GM12875 (cell line): ENCODE measurements around the gene STIL.
"Not testable (repeated sequence)": the region's sequence is repeated elsewhere in the genome, so short reads cannot be mapped to it uniquely, and the experiment has no call there.

Source experiments
- H3K4me3 ChIP-seq: one replicate; pipeline ENCODE4 v1.5.1; 2011; ENCODE audit warnings: low read depth, low read length, control low read depth
- CTCF ChIP-seq: IDR thresholded peaks from 2 replicates; pipeline ENCODE4 v1.5.1; 2011; ENCODE audit warnings: low read depth, mild to moderate bottlenecking, control low read depth, inconsistent platforms, low read length, moderate library complexity, borderline replicate concordance; ENCODE audit not compliant: insufficient read depth

Gene STIL

GRCh38 chr1:47210666-47211065 is 103.3 kb downstream of the STIL start:
- H3K4me3 ChIP-seq = no peak overlapping the region
- TF ChIP-seq CTCF = no peak

GRCh38 chr1:47209725-47210325 is 104.1 kb downstream of the STIL start:
- no peak overlapping the region for H3K4me3 ChIP-seq

GRCh38 chr1:47209091-47209490 is 104.9 kb downstream of the STIL start:
- TF ChIP-seq CTCF = no peak
- H3K4me3 ChIP-seq = no peak overlapping the region

More at GRCh38 chr1:47209725-47210325, 104.1 kb downstream of the STIL start:
- no peak for TF ChIP-seq CTCF

GRCh38 chr1:47208374-47208850 is 105.5 kb downstream of the STIL start:
- no peak for TF ChIP-seq CTCF
- no peak overlapping the region for H3K4me3 ChIP-seq

GRCh38 chr1:47207803-47208373 is 106.1 kb downstream of the STIL start:
- no peak overlapping the region for H3K4me3 ChIP-seq
- no peak for TF ChIP-seq CTCF

- no peak overlapping the region for H3K4me3 ChIP-seq
- no peak for TF ChIP-seq CTCF
Observed at GRCh38 chr1:47205918-47206317, 108.0 kb downstream of the STIL start.

- H3K4me3 ChIP-seq = not testable (repeated sequence)
Observed at GRCh38 chr1:47203504-47203903, 110.4 kb downstream of the STIL start.
